ENCODE measurements around the gene ZNF770. TPM values are rescaled to one million over a fixed set of nuclear protein-coding genes. Genes with fewer than 3 reads are reported as not detected.

The ZNF770 gene
- polyA plus RNA-seq, 1 donor = 36.3 TPM

GRCh38 chr15:35005933-35006332 is 17.8 kb upstream of the ZNF770 start:
- WGBS (ENCODE audit: insufficient coverage, low lambda C conversion rate) = no CpG with 5 or more reads among the region's 6 CpGs
- no peak for DNase-seq
- Histone ChIP-seq H3K36me3 (ENCODE audit: control insufficient read depth, insufficient read depth, low read length) (no peaks in the 10 kb centered on the region), H3K9me3 (ENCODE audit: control insufficient read depth, low read depth, low read length) (no peaks in the 10 kb centered on the region), H3K27ac (ENCODE audit: low read length) (no peak overlapping the region), H3K27me3 (ENCODE audit: control insufficient read depth, insufficient read depth, low read length) (no peaks in the 10 kb centered on the region), H3K4me3 (ENCODE audit: low read length) (no peak overlapping the region), H3K4me1 (ENCODE audit: control insufficient read depth, insufficient read depth, low read length) (no peaks in the 10 kb centered on the region)

- WGBS (ENCODE audit: insufficient coverage, low lambda C conversion rate) = 69% methylated on average over 3 of the region's 3 CpGs
- H3K4me3 ChIP-seq (ENCODE audit: low read length) = no peak overlapping the region
- no peak for DNase-seq
Observed at GRCh38 chr15:35003928-35004327, 15.8 kb upstream of the ZNF770 start.

DNA sequence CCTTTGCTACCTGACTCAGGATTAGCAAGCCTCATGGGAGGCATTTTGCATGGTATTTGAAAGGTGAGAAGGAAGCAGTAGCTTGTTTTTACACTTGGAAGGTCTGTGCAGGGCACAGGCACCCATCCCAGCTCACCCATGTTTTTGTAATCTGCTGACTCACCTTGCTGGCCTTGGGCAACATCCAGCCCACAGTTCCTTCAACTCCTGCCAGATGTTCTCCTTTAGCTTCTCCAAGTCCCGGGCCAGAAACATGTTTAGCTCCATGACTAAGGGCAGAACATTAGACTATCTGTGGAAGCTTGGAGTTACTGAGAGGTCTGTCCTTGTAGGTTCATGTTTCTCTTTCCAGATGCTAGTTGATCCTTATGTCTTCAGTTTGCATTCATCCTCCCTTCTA is 12.4 kb upstream of the ZNF770 start:
- no peaks in the 10 kb centered on the region for H3K27me3 ChIP-seq (ENCODE audit: control insufficient read depth, insufficient read depth, low read length)
- H3K4me3 ChIP-seq (ENCODE audit: low read length) = no peak overlapping the region
- no peaks in the 10 kb centered on the region for H3K4me1 ChIP-seq (ENCODE audit: control insufficient read depth, insufficient read depth, low read length)
- no peak for DNase-seq
- whole genome bisulfite sequencing (ENCODE audit: insufficient coverage, low lambda C conversion rate) = no CpG with 5 or more reads among the region's 1 CpG
- no peaks in the 10 kb centered on the region for H3K9me3 ChIP-seq (ENCODE audit: control insufficient read depth, low read depth, low read length)
- no peaks in the 10 kb centered on the region for H3K36me3 ChIP-seq (ENCODE audit: control insufficient read depth, insufficient read depth, low read length)
- no peak overlapping the region for H3K27ac ChIP-seq (ENCODE audit: low read length)

More at GRCh38 chr15:35003928-35004327, 15.8 kb upstream of the ZNF770 start:
- Histone ChIP-seq H3K4me1 (ENCODE audit: control insufficient read depth, insufficient read depth, low read length) (no peaks in the 10 kb centered on the region), H3K27ac (ENCODE audit: low read length) (no peak overlapping the region), H3K27me3 (ENCODE audit: control insufficient read depth, insufficient read depth, low read length) (no peaks in the 10 kb centered on the region), H3K9me3 (ENCODE audit: control insufficient read depth, low read depth, low read length) (no peaks in the 10 kb centered on the region), H3K36me3 (ENCODE audit: control insufficient read depth, insufficient read depth, low read length) (no peaks in the 10 kb centered on the region)

GRCh38 chr15:34999906-35000305 is 11.8 kb upstream of the ZNF770 start:
- no peaks in the 10 kb centered on the region for H3K9me3 ChIP-seq (ENCODE audit: control insufficient read depth, low read depth, low read length)
- no peaks in the 10 kb centered on the region for H3K36me3 ChIP-seq (ENCODE audit: control insufficient read depth, insufficient read depth, low read length)
- H3K4me1 ChIP-seq (ENCODE audit: control insufficient read depth, insufficient read depth, low read length) = no peaks in the 10 kb centered on the region
- no peak overlapping the region for H3K27ac ChIP-seq (ENCODE audit: low read length)
- H3K4me3 ChIP-seq (ENCODE audit: low read length) = no peak overlapping the region
- no peaks in the 10 kb centered on the region for H3K27me3 ChIP-seq (ENCODE audit: control insufficient read depth, insufficient read depth, low read length)
- DNase-seq = no peak
- WGBS (ENCODE audit: insufficient coverage, low lambda C conversion rate) = 80% methylated on average over 1 of the region's 7 CpGs

- Histone ChIP-seq H3K9me3 (ENCODE audit: control insufficient read depth, low read depth, low read length) (no peaks in the 10 kb centered on the region), H3K36me3 (ENCODE audit: control insufficient read depth, insufficient read depth, low read length) (no peaks in the 10 kb centered on the region), H3K27ac (ENCODE audit: low read length) (no peak overlapping the region), H3K27me3 (ENCODE audit: control insufficient read depth, insufficient read depth, low read length) (no peaks in the 10 kb centered on the region), H3K4me3 (ENCODE audit: low read length) (no peak overlapping the region), H3K4me1 (ENCODE audit: control insufficient read depth, insufficient read depth, low read length) (no peaks in the 10 kb centered on the region)
- WGBS (ENCODE audit: insufficient coverage, low lambda C conversion rate) = no CpG with 5 or more reads among the region's 1 CpG
- DNase-seq = no peak
Observed at GRCh38 chr15:34994925-34995324, 6.8 kb upstream of the ZNF770 start.

- Histone ChIP-seq H3K27ac (ENCODE audit: low read length) (no peak overlapping the region), H3K9me3 (ENCODE audit: control insufficient read depth, low read depth, low read length) (no peaks in the 10 kb centered on the region), H3K27me3 (ENCODE audit: control insufficient read depth, insufficient read depth, low read length) (no peaks in the 10 kb centered on the region), H3K4me1 (ENCODE audit: control insufficient read depth, insufficient read depth, low read length) (no peaks in the 10 kb centered on the region), H3K36me3 (ENCODE audit: control insufficient read depth, insufficient read depth, low read length) (no peaks in the 10 kb centered on the region), H3K4me3 (ENCODE audit: low read length) (no peak overlapping the region)
- DNase-seq = no peak
- WGBS (ENCODE audit: insufficient coverage, low lambda C conversion rate) = no CpG with 5 or more reads among the region's 4 CpGs
Observed at GRCh38 chr15:34993877-34994276, 5.8 kb upstream of the ZNF770 start.

GRCh38 chr15:34993412-34993811 is 5.3 kb upstream of the ZNF770 start:
- WGBS (ENCODE audit: insufficient coverage, low lambda C conversion rate) = 60% methylated on average over 1 of the region's 6 CpGs

DNA sequence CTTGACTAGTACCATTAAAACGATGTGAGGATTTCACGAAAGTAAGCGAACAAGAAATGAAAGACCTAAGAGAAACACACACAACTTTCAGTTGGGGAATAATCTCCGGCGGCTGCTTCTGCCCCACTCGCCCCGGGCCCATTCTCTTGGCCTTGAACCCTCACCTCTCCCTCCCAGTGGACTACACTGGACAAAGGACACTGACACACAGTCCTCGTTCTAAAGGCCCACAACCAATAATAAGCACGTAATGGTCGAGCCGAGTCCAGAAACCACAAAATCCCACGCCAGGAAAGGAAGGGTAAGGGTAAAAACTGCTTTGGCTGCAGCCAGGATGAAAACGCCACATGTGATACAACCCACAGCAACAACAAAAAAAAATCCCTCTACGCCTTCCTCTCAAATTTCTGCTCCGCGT is 469 bp downstream of the ZNF770 start:
- Histone ChIP-seq H3K9me3 (ENCODE audit: control insufficient read depth, low read depth, low read length) (no peaks in the 10 kb centered on the region), H3K4me1 (ENCODE audit: control insufficient read depth, insufficient read depth, low read length) (peaks cover 3% of the 10 kb centered on the region), H3K27ac (ENCODE audit: low read length) (peak overlapping the region; percentile 92), H3K4me3 (ENCODE audit: low read length) (peak overlapping the region; percentile 58), H3K36me3 (ENCODE audit: control insufficient read depth, insufficient read depth, low read length) (peaks cover 7% of the 10 kb centered on the region), H3K27me3 (ENCODE audit: control insufficient read depth, insufficient read depth, low read length) (no peaks in the 10 kb centered on the region)
- no CpG with 5 or more reads among the region's 16 CpGs for WGBS (ENCODE audit: insufficient coverage, low lambda C conversion rate)
- no peak for DNase-seq

More at GRCh38 chr15:34993412-34993811, 5.3 kb upstream of the ZNF770 start:
- no peak for DNase-seq
- Histone ChIP-seq H3K4me3 (ENCODE audit: low read length) (no peak overlapping the region), H3K27ac (ENCODE audit: low read length) (no peak overlapping the region), H3K27me3 (ENCODE audit: control insufficient read depth, insufficient read depth, low read length) (no peaks in the 10 kb centered on the region), H3K4me1 (ENCODE audit: control insufficient read depth, insufficient read depth, low read length) (no peaks in the 10 kb centered on the region), H3K36me3 (ENCODE audit: control insufficient read depth, insufficient read depth, low read length) (no peaks in the 10 kb centered on the region), H3K9me3 (ENCODE audit: control insufficient read depth, low read depth, low read length) (no peaks in the 10 kb centered on the region)

GRCh38 chr15:34986771-34987480 is 1.2 kb downstream of the ZNF770 start:
- Histone ChIP-seq H3K27ac (ENCODE audit: low read length) (peak overlapping the region; percentile 92), H3K4me3 (ENCODE audit: low read length) (peak overlapping the region; percentile 58), H3K36me3 (ENCODE audit: control insufficient read depth, insufficient read depth, low read length) (peaks cover 14% of the 10 kb centered on the region), H3K4me1 (ENCODE audit: control insufficient read depth, insufficient read depth, low read length) (peaks cover 3% of the 10 kb centered on the region), H3K9me3 (ENCODE audit: control insufficient read depth, low read depth, low read length) (no peaks in the 10 kb centered on the region), H3K27me3 (ENCODE audit: control insufficient read depth, insufficient read depth, low read length) (no peaks in the 10 kb centered on the region)
- DNase-seq = peak in 1 of 2 donors; percentile 37
- 8% methylated on average over 2 of the region's 9 CpGs for WGBS (ENCODE audit: insufficient coverage, low lambda C conversion rate)

DNA sequence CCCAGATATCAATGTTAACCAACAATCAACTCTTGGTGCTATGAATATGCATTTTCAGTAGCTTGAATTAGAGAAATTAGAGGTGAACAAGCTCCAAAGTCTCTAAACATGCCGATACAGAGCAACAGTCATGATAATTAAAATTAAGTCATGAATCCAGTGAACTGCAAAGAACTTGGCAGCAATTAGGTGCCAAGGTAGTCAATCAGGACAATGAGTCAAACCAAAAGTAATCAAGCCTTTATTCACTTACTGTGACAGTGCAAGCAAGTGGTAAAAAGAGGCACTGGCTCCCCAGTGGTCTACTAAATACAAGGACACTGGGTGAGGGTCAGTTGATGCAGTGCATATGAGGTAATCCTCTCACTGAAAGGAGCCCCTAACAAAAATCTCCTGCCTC is 1.8 kb downstream of the ZNF770 start:
- Histone ChIP-seq H3K4me1 (ENCODE audit: control insufficient read depth, insufficient read depth, low read length) (peaks cover 3% of the 10 kb centered on the region), H3K9me3 (ENCODE audit: control insufficient read depth, low read depth, low read length) (no peaks in the 10 kb centered on the region), H3K4me3 (ENCODE audit: low read length) (peak overlapping the region; percentile 58), H3K27me3 (ENCODE audit: control insufficient read depth, insufficient read depth, low read length) (no peaks in the 10 kb centered on the region), H3K27ac (ENCODE audit: low read length) (no peak overlapping the region), H3K36me3 (ENCODE audit: control insufficient read depth, insufficient read depth, low read length) (peaks cover 16% of the 10 kb centered on the region)
- WGBS (ENCODE audit: insufficient coverage, low lambda C conversion rate) = no CpG with 5 or more reads among the region's 1 CpG
- peak in 1 of 2 donors; percentile 10 for DNase-seq

Measured in large intestine (tissue), 3 donors.